ENCODE results near the gene ASRGL1.

DNA sequence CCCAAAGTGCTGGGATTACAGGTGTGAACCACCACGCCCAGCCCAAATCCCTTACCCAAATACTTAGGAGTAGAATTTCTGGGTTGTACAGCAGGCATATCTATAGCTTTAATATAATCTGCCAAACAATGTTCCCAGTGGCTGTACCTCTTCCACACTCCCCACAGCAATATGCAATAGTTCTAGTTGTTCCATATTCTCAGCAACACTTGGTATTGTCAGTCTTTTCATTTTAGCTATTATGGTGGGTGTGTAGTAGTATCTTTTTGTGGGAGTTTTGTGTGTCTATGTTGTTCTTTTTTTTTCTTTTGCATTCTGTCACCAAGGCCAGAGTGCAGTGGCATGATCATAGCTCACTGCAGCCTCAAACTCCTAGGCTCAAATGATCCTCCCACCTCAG lies 100.4 kb downstream of the ASRGL1 start:
- TF ChIP-seq, protein P1, sequence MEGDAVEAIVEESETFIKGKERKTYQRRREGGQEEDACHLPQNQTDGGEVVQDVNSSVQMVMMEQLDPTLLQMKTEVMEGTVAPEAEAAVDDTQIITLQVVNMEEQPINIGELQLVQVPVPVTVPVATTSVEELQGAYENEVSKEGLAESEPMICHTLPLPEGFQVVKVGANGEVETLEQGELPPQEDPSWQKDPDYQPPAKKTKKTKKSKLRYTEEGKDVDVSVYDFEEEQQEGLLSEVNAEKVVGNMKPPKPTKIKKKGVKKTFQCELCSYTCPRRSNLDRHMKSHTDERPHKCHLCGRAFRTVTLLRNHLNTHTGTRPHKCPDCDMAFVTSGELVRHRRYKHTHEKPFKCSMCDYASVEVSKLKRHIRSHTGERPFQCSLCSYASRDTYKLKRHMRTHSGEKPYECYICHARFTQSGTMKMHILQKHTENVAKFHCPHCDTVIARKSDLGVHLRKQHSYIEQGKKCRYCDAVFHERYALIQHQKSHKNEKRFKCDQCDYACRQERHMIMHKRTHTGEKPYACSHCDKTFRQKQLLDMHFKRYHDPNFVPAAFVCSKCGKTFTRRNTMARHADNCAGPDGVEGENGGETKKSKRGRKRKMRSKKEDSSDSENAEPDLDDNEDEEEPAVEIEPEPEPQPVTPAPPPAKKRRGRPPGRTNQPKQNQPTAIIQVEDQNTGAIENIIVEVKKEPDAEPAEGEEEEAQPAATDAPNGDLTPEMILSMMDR (IDR thresholded peaks at IDR 0.05; ENCODE audit: insufficient read depth, low read depth, low read length): no peak
- no peak for TF ChIP-seq EZH2 (IDR thresholded peaks at IDR 0.05; ENCODE audit: insufficient read depth, low read length)

Measured in astrocyte (in vitro differentiated cells and primary cell).